Fibroblast of peridontal ligament (primary cell): ENCODE measurements around the gene PIEZO2.
"Not testable (repeated sequence)": the region's sequence is repeated elsewhere in the genome, so short reads cannot be mapped to it uniquely, and the experiment has no call there.

Experiments
- DNase-seq: peaks from one replicate; pipeline ENCODE4 v3.0.0-alpha.2; 2010; ENCODE audit errors: extremely low read depth

The PIEZO2 gene

GRCh38 chr18:10977042-10977441, 172.3 kb downstream of the PIEZO2 start:
- no peak for DNase-seq

- no peak for DNase-seq
Measured at GRCh38 chr18:10973567-10974203, 175.7 kb downstream of the PIEZO2 start.

GRCh38 chr18:10971717-10972116, 177.7 kb downstream of the PIEZO2 start:
- no peak for DNase-seq

GRCh38 chr18:10965119-10965518, 184.2 kb downstream of the PIEZO2 start:
- DNase-seq: peak; percentile 8

GRCh38 chr18:10953672-10954071, 195.7 kb downstream of the PIEZO2 start:
- no peak for DNase-seq

- DNase-seq: no peak
Measured at GRCh38 chr18:10951631-10952544, 197.5 kb downstream of the PIEZO2 start.

- no peak for DNase-seq
Measured at GRCh38 chr18:10950876-10951630, 198.3 kb downstream of the PIEZO2 start.

- no peak for DNase-seq
Measured at GRCh38 chr18:10950080-10950875, 199.1 kb downstream of the PIEZO2 start.

- no peak for DNase-seq
Measured at GRCh38 chr18:10949655-10950054, 199.7 kb downstream of the PIEZO2 start.

- no peak for DNase-seq
Measured at GRCh38 chr18:10948421-10948820, 200.9 kb downstream of the PIEZO2 start.

GRCh38 chr18:10946058-10946457, 203.3 kb downstream of the PIEZO2 start:
- no peak for DNase-seq

GRCh38 chr18:10942998-10943397, 206.4 kb downstream of the PIEZO2 start:
- DNase-seq: no peak

GRCh38 chr18:10939822-10940221, 209.5 kb downstream of the PIEZO2 start:
- no peak for DNase-seq

GRCh38 chr18:10937743-10938640, 211.4 kb downstream of the PIEZO2 start:
- no peak for DNase-seq

- no peak for DNase-seq
Measured at GRCh38 chr18:10936176-10937053, 213.0 kb downstream of the PIEZO2 start.

GRCh38 chr18:10935588-10935987, 213.8 kb downstream of the PIEZO2 start:
- no peak for DNase-seq

GRCh38 chr18:10933648-10934047, 215.7 kb downstream of the PIEZO2 start:
- not testable (repeated sequence) for DNase-seq

GRCh38 chr18:10930076-10930475, 219.3 kb downstream of the PIEZO2 start:
- DNase-seq: no peak

- DNase-seq: peak; percentile 38
Measured at GRCh38 chr18:10928772-10929373, 220.5 kb downstream of the PIEZO2 start.
